ENCODE results near the gene MACC1.

The MACC1 gene

GRCh38 chr7:20172736-20173334 is 44.3 kb downstream of the MACC1 start:
- DNase-seq (ENCODE audit: low spot score): no peak

- DNase-seq (ENCODE audit: low spot score): no peak
Measured at GRCh38 chr7:20170633-20171032, 46.6 kb downstream of the MACC1 start.

- DNase-seq (ENCODE audit: low spot score): no peak
Measured at GRCh38 chr7:20165146-20165510, 52.1 kb downstream of the MACC1 start.

- DNase-seq (ENCODE audit: low spot score): no peak
Measured at GRCh38 chr7:20164425-20165145, 52.6 kb downstream of the MACC1 start.

- DNase-seq (ENCODE audit: low spot score): no peak
Measured at GRCh38 chr7:20162665-20163064, 54.5 kb downstream of the MACC1 start.

GRCh38 chr7:20159226-20159747 is 57.9 kb downstream of the MACC1 start:
- no peak for DNase-seq (ENCODE audit: low spot score)

- DNase-seq (ENCODE audit: low spot score): no peak
Measured at GRCh38 chr7:20158684-20159083, 58.5 kb downstream of the MACC1 start.

GRCh38 chr7:20157456-20157855 is 59.7 kb downstream of the MACC1 start:
- DNase-seq (ENCODE audit: low spot score): no peak

GRCh38 chr7:20153999-20154398 is 63.2 kb downstream of the MACC1 start:
- no peak for DNase-seq (ENCODE audit: low spot score)

- no peak for DNase-seq (ENCODE audit: low spot score)
Measured at GRCh38 chr7:20153567-20153966, 63.6 kb downstream of the MACC1 start.

GRCh38 chr7:20152511-20152910 is 64.7 kb downstream of the MACC1 start:
- no peak for DNase-seq (ENCODE audit: low spot score)

GRCh38 chr7:20151708-20152456 is 65.3 kb downstream of the MACC1 start:
- DNase-seq (ENCODE audit: low spot score): no peak

GRCh38 chr7:20146451-20146850 is 70.7 kb downstream of the MACC1 start:
- no peak for DNase-seq (ENCODE audit: low spot score)

- no peak for DNase-seq (ENCODE audit: low spot score)
Measured at GRCh38 chr7:20144801-20145200, 72.4 kb downstream of the MACC1 start.

- DNase-seq (ENCODE audit: low spot score): no peak
Measured at GRCh38 chr7:20141666-20142065, 75.5 kb downstream of the MACC1 start.

- DNase-seq (ENCODE audit: low spot score): no peak
Measured at GRCh38 chr7:20141002-20141345, 76.2 kb downstream of the MACC1 start.

- DNase-seq (ENCODE audit: low spot score): no peak
Measured at GRCh38 chr7:20140291-20141001, 76.7 kb downstream of the MACC1 start.

- DNase-seq (ENCODE audit: low spot score): no peak
Measured at GRCh38 chr7:20136647-20137046, 80.5 kb downstream of the MACC1 start.

GRCh38 chr7:20133803-20134202 is 83.4 kb downstream of the MACC1 start:
- no peak for DNase-seq (ENCODE audit: low spot score)

GRCh38 chr7:20132585-20132984 is 84.6 kb downstream of the MACC1 start:
- no peak for DNase-seq (ENCODE audit: low spot score)

GRCh38 chr7:20131776-20132175 is 85.4 kb downstream of the MACC1 start:
- no peak for DNase-seq (ENCODE audit: low spot score)

- no peak for DNase-seq (ENCODE audit: low spot score)
Measured at GRCh38 chr7:20129920-20130319, 87.3 kb downstream of the MACC1 start.

- DNase-seq (ENCODE audit: low spot score): no peak
Measured at GRCh38 chr7:20128001-20128400, 89.2 kb downstream of the MACC1 start.
